OCI-LY3 (cell line): ENCODE results near the gene TMEM100.

Source experiments
- H2AFZ ChIP-seq: fragments of 200-600, 300-600 bp; shearing (Covaris generic); 2 replicates; pipeline ENCODE4 v1.6.0; 2014; ENCODE audit warnings: antibody characterized with exemption, low read depth, low read length
- H3K27ac ChIP-seq: fragments of 200-600, 300-600 bp; sonication (generic); 2 replicates; pipeline ENCODE4 v1.5.1; 2014; ENCODE audit warnings: mild to moderate bottlenecking, low read length, moderate library complexity, mixed read lengths
- H3K27me3 ChIP-seq: fragments of 200-600, 300-600 bp; sonication (generic); 2 replicates; pipeline ENCODE4 v1.6.1; 2014; ENCODE audit warnings: low read depth, low read length, mixed read lengths
- H3K36me3 ChIP-seq: fragments of 200-600, 300-600 bp; sonication (generic); replicated peaks from 2 replicates; pipeline ENCODE3; 2014; ENCODE audit warnings: low read depth, low read length, mixed read lengths
- H3K4me1 ChIP-seq: fragments of 300-600, 200-600 bp; sonication (generic); 2 replicates; pipeline ENCODE4 v1.6.1; 2014; ENCODE audit warnings: low read length, mixed read lengths
- H3K4me2 ChIP-seq: fragments of 200-600, 300-600 bp; sonication (generic); 2 replicates; pipeline ENCODE4 v1.6.1; 2014; ENCODE audit warnings: low read length, mixed read lengths
- H3K4me3 ChIP-seq: fragments of 300-600, 200-600 bp; sonication (generic); 2 replicates; pipeline ENCODE4 v1.5.1; 2014; ENCODE audit warnings: antibody characterized with exemption, mild to moderate bottlenecking, low read length, moderate library complexity
- H3K79me2 ChIP-seq: fragments of 300-600, 200-600 bp; shearing (Covaris generic); 2 replicates; pipeline ENCODE4 v1.6.1; 2014; ENCODE audit warnings: mild to moderate bottlenecking, low read length, mixed read lengths
- H3K9ac ChIP-seq: fragments of 300-600, 200-600 bp; shearing (Covaris generic); 2 replicates; pipeline ENCODE4 v1.6.0; 2014; ENCODE audit warnings: mild to moderate bottlenecking, low read length, moderate library complexity
- H3K9me3 ChIP-seq: fragments of 200-600, 300-600 bp; shearing (Covaris generic); 2 replicates; pipeline ENCODE4 v1.6.1; 2014; ENCODE audit warnings: low read length, mixed read lengths; ENCODE audit not compliant: insufficient read depth
- H4K20me1 ChIP-seq: fragments of 200-600, 300-600 bp; sonication (generic); 2 replicates; pipeline ENCODE4 v1.6.1; 2016; ENCODE audit warnings: low read length, mixed read lengths; ENCODE audit not compliant: insufficient read depth
- EZH2phosphoT487 ChIP-seq: fragments of 200-600 bp; shearing (Covaris generic); IDR thresholded peaks from 2 replicates; pipeline ENCODE4 v1.6.1; 2018; ENCODE audit warnings: antibody characterized with exemption, mixed run types, low read depth
- TF ChIP-seq, protein P1 (sequence below): fragments of 200-600, 300-600 bp; sonication (generic); IDR thresholded peaks from 2 replicates; pipeline ENCODE4 v1.5.1; 2014; ENCODE audit warnings: antibody characterized with exemption, low read length, low read depth

TMEM100 gene

DNA sequence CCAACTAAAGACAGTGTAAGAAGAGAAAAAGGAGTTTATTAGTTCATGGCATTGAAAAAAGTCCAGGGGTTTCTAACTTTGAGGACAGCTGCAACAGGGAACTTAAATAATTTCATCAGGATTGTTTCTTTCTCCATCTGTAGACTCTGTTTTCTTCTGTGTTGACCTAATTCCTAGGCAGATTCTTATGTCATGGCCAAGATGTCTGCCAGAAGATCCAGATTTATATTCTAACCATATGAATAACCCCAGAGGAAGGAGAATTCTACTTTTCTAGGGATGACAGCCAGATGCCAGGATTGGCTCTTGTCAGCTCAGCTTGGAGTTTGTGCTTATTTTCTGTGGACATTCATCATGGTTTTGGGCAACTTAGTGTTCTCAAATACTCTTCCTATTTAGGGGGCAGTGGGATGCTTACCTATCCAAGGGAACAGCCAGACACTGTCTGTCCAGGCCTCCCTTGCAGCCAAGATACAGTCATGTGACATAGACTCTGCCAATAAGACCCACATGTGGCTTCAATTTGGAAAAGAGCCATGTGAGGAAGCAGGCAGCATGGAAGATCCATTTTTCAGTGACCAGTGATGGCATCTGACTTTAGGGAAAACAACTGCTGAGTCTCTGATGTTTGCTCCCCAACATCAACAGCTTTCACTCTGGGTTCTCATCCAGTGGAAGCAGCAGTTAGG lies 46.4 kb upstream of the TMEM100 start:
- TF ChIP-seq, protein P1, sequence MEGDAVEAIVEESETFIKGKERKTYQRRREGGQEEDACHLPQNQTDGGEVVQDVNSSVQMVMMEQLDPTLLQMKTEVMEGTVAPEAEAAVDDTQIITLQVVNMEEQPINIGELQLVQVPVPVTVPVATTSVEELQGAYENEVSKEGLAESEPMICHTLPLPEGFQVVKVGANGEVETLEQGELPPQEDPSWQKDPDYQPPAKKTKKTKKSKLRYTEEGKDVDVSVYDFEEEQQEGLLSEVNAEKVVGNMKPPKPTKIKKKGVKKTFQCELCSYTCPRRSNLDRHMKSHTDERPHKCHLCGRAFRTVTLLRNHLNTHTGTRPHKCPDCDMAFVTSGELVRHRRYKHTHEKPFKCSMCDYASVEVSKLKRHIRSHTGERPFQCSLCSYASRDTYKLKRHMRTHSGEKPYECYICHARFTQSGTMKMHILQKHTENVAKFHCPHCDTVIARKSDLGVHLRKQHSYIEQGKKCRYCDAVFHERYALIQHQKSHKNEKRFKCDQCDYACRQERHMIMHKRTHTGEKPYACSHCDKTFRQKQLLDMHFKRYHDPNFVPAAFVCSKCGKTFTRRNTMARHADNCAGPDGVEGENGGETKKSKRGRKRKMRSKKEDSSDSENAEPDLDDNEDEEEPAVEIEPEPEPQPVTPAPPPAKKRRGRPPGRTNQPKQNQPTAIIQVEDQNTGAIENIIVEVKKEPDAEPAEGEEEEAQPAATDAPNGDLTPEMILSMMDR: no peak
- TF ChIP-seq EZH2phosphoT487: no peak
- Histone ChIP-seq H3K4me3 (no peak overlapping the region), H3K4me1 (no peaks in the 10 kb centered on the region), H2AFZ (no peak overlapping the region), H3K36me3 (no peaks in the 10 kb centered on the region), H3K27me3 (no peaks in the 10 kb centered on the region), H3K79me2 (no peaks in the 10 kb centered on the region), H4K20me1 (no peaks in the 10 kb centered on the region), H3K9ac (no peak overlapping the region), H3K4me2 (no peak overlapping the region), H3K9me3 (no peaks in the 10 kb centered on the region), H3K27ac (no peak overlapping the region)

DNA sequence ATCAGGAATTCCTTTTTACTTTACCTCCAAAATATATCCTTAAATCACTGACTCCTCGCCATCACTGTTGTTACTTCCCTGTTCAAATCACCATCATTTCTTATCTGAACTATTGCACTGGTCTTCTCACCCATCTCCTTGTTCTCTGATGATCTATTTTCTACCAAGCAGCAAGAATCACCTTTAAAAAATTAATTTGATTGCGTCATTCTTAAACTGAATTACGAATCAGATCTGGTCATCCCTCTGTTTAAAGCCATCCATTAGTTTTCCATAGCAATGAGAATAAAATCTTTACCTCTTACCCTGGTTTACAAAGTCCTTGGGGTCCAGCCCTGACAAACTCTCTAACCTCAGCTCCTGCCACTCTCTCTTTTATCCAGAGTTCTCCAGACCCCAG lies 42.8 kb upstream of the TMEM100 start:
- no peak overlapping the region for H3K9ac ChIP-seq
- H2AFZ ChIP-seq: no peak overlapping the region
- H3K4me2 ChIP-seq: no peak overlapping the region
- no peak overlapping the region for H3K4me3 ChIP-seq
- no peaks in the 10 kb centered on the region for H3K9me3 ChIP-seq
- TF ChIP-seq EZH2phosphoT487: no peak
- TF ChIP-seq, protein P1: no peak
- H4K20me1 ChIP-seq: no peaks in the 10 kb centered on the region
- no peaks in the 10 kb centered on the region for H3K79me2 ChIP-seq
- H3K27ac ChIP-seq: no peak overlapping the region
- H3K36me3 ChIP-seq: no peaks in the 10 kb centered on the region
- no peaks in the 10 kb centered on the region for H3K27me3 ChIP-seq
- H3K4me1 ChIP-seq: no peaks in the 10 kb centered on the region

DNA sequence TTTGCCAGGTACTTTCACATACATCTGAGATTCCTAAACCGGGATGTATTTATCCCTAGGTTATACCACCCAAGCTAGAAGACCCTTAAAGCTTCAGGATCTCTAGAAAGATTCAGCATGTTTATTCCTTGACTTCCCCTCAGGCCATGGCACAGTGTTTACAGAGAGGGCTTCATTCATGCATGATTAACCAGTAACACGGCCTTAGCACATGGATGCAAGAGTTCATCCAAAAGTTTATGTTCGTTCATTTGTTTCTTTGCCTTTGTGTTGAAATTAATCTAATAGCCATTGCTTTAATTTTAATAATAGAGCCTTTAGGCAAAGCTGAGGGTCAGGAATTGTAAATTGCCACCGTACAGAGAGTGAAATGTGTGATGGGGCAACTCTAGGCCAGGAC lies 41.9 kb upstream of the TMEM100 start:
- Histone ChIP-seq H3K4me1 (no peaks in the 10 kb centered on the region), H3K27ac (no peak overlapping the region)

DNA sequence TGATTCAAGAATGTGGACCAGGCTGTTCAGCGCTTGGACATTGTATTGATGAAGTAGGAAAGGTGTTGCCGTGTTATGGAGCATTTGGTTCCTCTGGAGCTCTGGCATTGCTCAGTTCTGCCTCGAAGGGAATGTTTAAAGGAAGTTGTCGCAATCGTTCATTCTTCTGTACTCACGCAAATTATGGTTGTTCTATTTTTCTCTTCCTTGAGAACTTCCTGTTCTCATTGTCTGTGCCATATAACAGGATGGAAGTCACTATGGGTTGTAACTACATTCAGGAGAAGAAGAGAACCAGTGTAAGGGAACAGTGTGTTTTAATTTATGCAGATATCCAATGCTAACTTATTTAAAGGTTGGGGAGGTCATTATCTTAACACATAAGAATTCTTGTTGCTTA lies 41.2 kb upstream of the TMEM100 start:
- Histone ChIP-seq H3K79me2 (no peaks in the 10 kb centered on the region), H3K9ac (no peak overlapping the region), H3K4me1 (no peaks in the 10 kb centered on the region), H2AFZ (no peak overlapping the region), H3K9me3 (no peaks in the 10 kb centered on the region), H3K4me2 (no peak overlapping the region), H3K36me3 (no peaks in the 10 kb centered on the region), H3K27ac (no peak overlapping the region), H3K27me3 (peaks cover 7% of the 10 kb centered on the region), H3K4me3 (no peak overlapping the region), H4K20me1 (no peaks in the 10 kb centered on the region)
- TF ChIP-seq EZH2phosphoT487: no peak
- TF ChIP-seq, protein P1: no peak

More for the DNA sequence above, 41.9 kb upstream of the TMEM100 start:
- H3K79me2 ChIP-seq: no peaks in the 10 kb centered on the region
- H3K27me3 ChIP-seq: no peaks in the 10 kb centered on the region
- no peak for TF ChIP-seq EZH2phosphoT487
- TF ChIP-seq, protein P1: no peak
- no peak overlapping the region for H3K4me3 ChIP-seq
- H2AFZ ChIP-seq: no peak overlapping the region
- no peaks in the 10 kb centered on the region for H3K9me3 ChIP-seq
- H3K9ac ChIP-seq: no peak overlapping the region
- H3K36me3 ChIP-seq: no peaks in the 10 kb centered on the region
- no peak overlapping the region for H3K4me2 ChIP-seq
- H4K20me1 ChIP-seq: no peaks in the 10 kb centered on the region
